OCI-LY7 (cell line): ENCODE data around the gene MAP3K20. TPM values are rescaled to one million over a fixed set of nuclear protein-coding genes. Genes with fewer than 3 reads are reported as not detected.

ENCODE experiments used
- BruUV-seq: library from RNA; stranded (reverse); fragments of 400-500 nt; replicated peaks from 2 replicates; lab custom pipeline; 2021; lab: Mats Ljungman, UMichigan
- CTCF ChIA-PET: fragments of 300-600 bp; sonication (Branson Sonifier 250); formaldehyde crosslinking; loops from one replicate; lab custom pipeline; 2022; ENCODE audit warnings: antibody characterized with exemption; ENCODE audit not compliant: unreplicated experiment; lab: Charles Lee
- POLR2A ChIA-PET: fragments of 300-600 bp; sonication (Branson Sonifier 250); formaldehyde crosslinking; loops from one replicate; lab custom pipeline; 2022; ENCODE audit warnings: antibody characterized with exemption; lab: Charles Lee
- DNase-seq: peaks from one replicate; pipeline ENCODE4 v3.0.0-alpha.2; 2015; ENCODE audit warnings: low spot score
- H2AFZ ChIP-seq: fragments of 200-600 bp; sonication (generic), shearing (Covaris generic); 2 replicates; pipeline ENCODE4 v1.6.1; 2014; ENCODE audit warnings: mild to moderate bottlenecking, antibody characterized with exemption, low read length, moderate library complexity
- H3K27ac ChIP-seq: fragments of 200-600 bp; sonication (generic); 2 replicates; pipeline ENCODE4 v1.5.1; 2014; ENCODE audit warnings: mixed run types, low read depth, mild to moderate bottlenecking, moderate library complexity, low read length, inconsistent platforms; ENCODE audit not compliant: poor library complexity, severe bottlenecking
- H3K36me3 ChIP-seq: fragments of 200-600 bp; sonication (generic); 2 replicates; pipeline ENCODE4 v1.6.1; 2014; ENCODE audit warnings: mild to moderate bottlenecking, antibody characterized with exemption, low read length, moderate library complexity, mixed read lengths; ENCODE audit not compliant: insufficient read depth
- H3K4me1 ChIP-seq: fragments of 200-600 bp; sonication (generic); 2 replicates; pipeline ENCODE4 v1.5.1; 2014; ENCODE audit warnings: mild to moderate bottlenecking, low read length; ENCODE audit not compliant: insufficient read depth, poor library complexity, severe bottlenecking
- H3K4me2 ChIP-seq: fragments of 200-600 bp; sonication (generic); 2 replicates; pipeline ENCODE4 v1.6.1; 2014; ENCODE audit warnings: mild to moderate bottlenecking, low read length
- H3K4me3 ChIP-seq: fragments of 200-600 bp; sonication (generic); 2 replicates; pipeline ENCODE4 v1.5.1; 2014; ENCODE audit warnings: mild to moderate bottlenecking, low read depth, low read length; ENCODE audit not compliant: poor library complexity, severe bottlenecking
- H3K79me2 ChIP-seq: fragments of 200-600 bp; sonication (generic); 2 replicates; pipeline ENCODE4 v1.6.1; 2016; ENCODE audit warnings: low read depth, mild to moderate bottlenecking, low read length, moderate library complexity, mixed read lengths; ENCODE audit not compliant: insufficient read depth
- H3K9me2 ChIP-seq: fragments of 200-600 bp; sonication (generic); 2 replicates; pipeline ENCODE4 v1.6.1; 2016; ENCODE audit warnings: mild to moderate bottlenecking, low read length, mixed read lengths; ENCODE audit not compliant: insufficient read depth
- H3K9me3 ChIP-seq: fragments of 200-600 bp; sonication (generic); 2 replicates; pipeline ENCODE4 v1.6.1; 2014; ENCODE audit warnings: mild to moderate bottlenecking, mixed run types, low read length, mixed read lengths
- H4K20me1 ChIP-seq: fragments of 200-600 bp; sonication (generic); 2 replicates; pipeline ENCODE4 v1.6.1; 2014; ENCODE audit warnings: mild to moderate bottlenecking, antibody characterized with exemption, low read length, moderate library complexity, mixed read lengths; ENCODE audit not compliant: insufficient read depth
- CTCF ChIP-seq: fragments of 200-600 bp; sonication (generic); conservative IDR thresholded peaks from 2 replicates; pipeline ENCODE4 v1.5.1; 2014; ENCODE audit warnings: mild to moderate bottlenecking, antibody characterized with exemption, low read length, moderate library complexity, mixed read lengths
- EZH2phosphoT487 ChIP-seq: fragments of 200-600 bp; sonication (generic); IDR thresholded peaks from 2 replicates; pipeline ENCODE4 v1.6.1; 2018; ENCODE audit warnings: low read depth, borderline replicate concordance, mild to moderate bottlenecking, mixed run types, antibody characterized with exemption, low read length, moderate library complexity, mixed read lengths
- intact Hi-C: fragments of 100-400 bp; cut with micrococcal nuclease; formaldehyde crosslinking; loops from one replicate; pipeline ENCODE4 v1.10.0; 2022; ENCODE audit not compliant: unreplicated experiment
- total RNA-seq, 2 experiments: library from RNA; depleted of rRNA in 1 of 2; stranded (reverse); fragments of >200 nt in 1 of 2; shearing (Covaris generic) in 1 of 2; gene quantifications; 2 replicates each; pipeline ENCODE4 v1.2.3, GENCODE V29; 2014 to 2022

MAP3K20 gene
- total RNA-seq, 2 experiments from 2014 or later: 8.2 to 17.9 TPM

- Histone ChIP-seq H2AFZ (no peak overlapping the region), H4K20me1 (no peaks in the 10 kb centered on the region), H3K4me1 (no peaks in the 10 kb centered on the region), H3K27ac (no peak overlapping the region), H3K9me2 (no peaks in the 10 kb centered on the region), H3K9me3 (no peaks in the 10 kb centered on the region), H3K36me3 (no peaks in the 10 kb centered on the region), H3K4me3 (no peak overlapping the region), H3K4me2 (no peak overlapping the region), H3K79me2 (no peaks in the 10 kb centered on the region)
- BruUV-seq: no TSS peak
- ChIA-PET CTCF (interaction anchor here (0.7 to 1.4 kb wide), 2 partner anchors 154 to 182 kb away, joined by 3 to 6 read pairs; no protein-coding TSS in a partner anchor), POLR2A (interaction anchor here (0.6 to 1.2 kb wide), 5 partner anchors 77 to 205 kb away, joined by 3 to 10 read pairs (median 4); no protein-coding TSS in a partner anchor)
- intact Hi-C loops: loop anchor here (1.0 to 5.0 kb wide), 2 partner anchors 133 to 183 kb away; partner anchors contain the start of gene MAP3K20
- TF ChIP-seq EZH2phosphoT487 (no peak), CTCF (peak; percentile 95)
- DNase-seq: peak; percentile 65
Measured at GRCh38 chr2:173210270-173211196, 134.9 kb downstream of the MAP3K20 start.

GRCh38 chr2:173213181-173213580 is 137.5 kb downstream of the MAP3K20 start:
- no peak for DNase-seq
- CTCF ChIA-PET: no interaction called here
- intact Hi-C loops: loop anchor here (5.0 kb wide), 1 partner anchor 136 kb away; the partner anchor contains the start of gene MAP3K20
- Histone ChIP-seq H3K36me3 (no peaks in the 10 kb centered on the region), H2AFZ (no peak overlapping the region), H3K4me1 (no peaks in the 10 kb centered on the region), H3K9me3 (no peaks in the 10 kb centered on the region), H3K79me2 (no peaks in the 10 kb centered on the region), H4K20me1 (no peaks in the 10 kb centered on the region), H3K4me2 (no peak overlapping the region), H3K9me2 (no peaks in the 10 kb centered on the region), H3K27ac (no peak overlapping the region), H3K4me3 (no peak overlapping the region)
- no TSS peak for BruUV-seq
- no peak for TF ChIP-seq EZH2phosphoT487
- no peak for TF ChIP-seq CTCF
- POLR2A ChIA-PET: interaction anchor here (0.6 kb wide), 1 partner anchor 136 kb away, joined by 6 read pairs; no protein-coding TSS in a partner anchor
